PC-9 (cell line): ENCODE measurements around the gene GAS7. TPM values are rescaled to one million over a fixed set of nuclear protein-coding genes. Genes with fewer than 3 reads are reported as not detected.

Source experiments
- BruUV-seq: library from RNA; stranded (reverse); fragments of 400-500 nt; replicated peaks from 2 replicates; lab custom pipeline; 2021; lab: Mats Ljungman, UMichigan
- CTCF ChIA-PET: fragments of 300-600 bp; sonication (Branson Sonifier 250); formaldehyde crosslinking; loops from one replicate; lab custom pipeline; 2022; ENCODE audit warnings: antibody characterized with exemption; lab: Charles Lee
- POLR2A ChIA-PET: fragments of 300-600 bp; sonication (Branson Sonifier 250); formaldehyde crosslinking; loops from one replicate; lab custom pipeline; 2022; ENCODE audit warnings: antibody characterized with exemption; ENCODE audit not compliant: unreplicated experiment; lab: Charles Lee
- DNase-seq, 2 experiments: peaks; one replicate each; pipeline versions ENCODE4 v3.0.0 to v3.0.0-alpha.2; 2015 to 2022; ENCODE audit warnings: mixed read lengths in 1 of 2
- H2AFZ ChIP-seq: fragments of 200-600 bp; sonication (generic); 2 replicates; pipeline ENCODE4 v1.8.1; 2017; ENCODE audit warnings: antibody characterized with exemption
- H3F3A ChIP-seq: fragments of 200-600 bp; sonication (generic); 2 replicates; pipeline ENCODE4 v1.8.1; 2017; ENCODE audit warnings: antibody characterized with exemption, mild to moderate bottlenecking, low read depth; ENCODE audit not compliant: insufficient read depth
- H3K27ac ChIP-seq: fragments of 200-600 bp; sonication (generic); 2 replicates; pipeline ENCODE4 v1.6.1; 2016; ENCODE audit warnings: mixed run types
- H3K27me3 ChIP-seq: fragments of 200-600 bp; sonication (generic); 2 replicates; pipeline ENCODE4 v1.6.1; 2016; ENCODE audit warnings: low read depth, mixed run types; ENCODE audit not compliant: insufficient read depth
- H3K36me3 ChIP-seq: fragments of 200-600 bp; sonication (generic); 2 replicates; pipeline ENCODE4 v1.6.1; 2016; ENCODE audit warnings: low read depth, mixed run types
- H3K4me1 ChIP-seq: fragments of 200-600 bp; sonication (generic); replicated peaks from 2 replicates; pipeline ENCODE4 v1.6.1; 2016; ENCODE audit warnings: mixed run types; ENCODE audit not compliant: insufficient read depth
- H3K4me2 ChIP-seq: fragments of 200-600 bp; sonication (generic); 2 replicates; pipeline ENCODE4 v1.6.1; 2017; ENCODE audit warnings: mixed run types
- H3K4me3 ChIP-seq: fragments of 200-600 bp; sonication (generic); 2 replicates; pipeline ENCODE4 v1.6.1; 2016; ENCODE audit warnings: mixed run types
- H3K79me2 ChIP-seq: fragments of 200-600 bp; sonication (generic); 2 replicates; pipeline ENCODE4 v1.6.1; 2017; ENCODE audit warnings: low read depth, mixed run types
- H3K9me2 ChIP-seq: fragments of 200-600 bp; sonication (generic); 2 replicates; pipeline ENCODE4 v1.8.1; 2017; ENCODE audit warnings: mild to moderate bottlenecking; ENCODE audit not compliant: insufficient read depth
- H3K9me3 ChIP-seq: fragments of 200-600 bp; sonication (generic); 2 replicates; pipeline ENCODE4 v1.8.1; 2016; ENCODE audit warnings: low read depth; ENCODE audit not compliant: insufficient read depth
- H4K20me1 ChIP-seq: fragments of 200-600 bp; sonication (generic); 2 replicates; pipeline ENCODE4 v1.8.1; 2017; ENCODE audit not compliant: insufficient read depth
- EZH2 ChIP-seq: fragments of 200-600 bp; sonication (generic); IDR thresholded peaks from 2 replicates; pipeline ENCODE4 v1.8.0; 2017; ENCODE audit warnings: antibody characterized with exemption, low read depth
- intact Hi-C: fragments of 100-400 bp; cut with micrococcal nuclease; formaldehyde crosslinking; loops from one replicate; pipeline ENCODE4 v1.10.0; 2022; ENCODE audit not compliant: unreplicated experiment
- total RNA-seq: library from RNA; stranded (reverse); gene quantifications from 2 replicates; pipeline ENCODE4 v1.2.3, GENCODE V29; 2021
- TF ChIP-seq, protein P1 (sequence below): fragments of 200-600 bp; sonication (generic); conservative IDR thresholded peaks from 2 replicates; pipeline ENCODE4 v1.6.1; 2017; ENCODE audit warnings: mixed run types, antibody characterized with exemption, mild to moderate bottlenecking, moderate library complexity

Gene GAS7
- total RNA-seq, 1 experiment from 2014 or later: not detected

DNA sequence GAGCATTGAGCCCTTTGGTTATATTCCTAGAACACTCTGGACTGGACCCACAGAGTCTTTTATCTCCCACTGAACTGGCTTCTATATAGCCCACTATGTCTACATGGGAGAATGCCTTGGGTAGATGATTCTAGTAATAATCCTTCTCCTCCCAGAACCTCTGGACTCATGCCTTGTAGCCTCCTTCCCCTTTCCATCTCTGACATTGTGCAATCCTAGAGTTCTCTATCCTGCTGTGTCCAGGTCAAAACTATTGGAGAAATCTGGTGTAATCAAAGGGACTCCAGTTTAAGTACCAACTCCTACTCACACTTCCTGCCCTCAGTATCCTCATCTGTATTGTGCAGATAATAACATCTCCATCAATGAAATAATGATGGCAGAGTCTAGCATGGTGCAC, 302.5 kb downstream of the GAS7 start:
- intact Hi-C loops: no loop called here
- no peaks in the 10 kb centered on the region for H3F3A ChIP-seq
- no peaks in the 10 kb centered on the region for H3K9me3 ChIP-seq
- H3K27me3 ChIP-seq: no peaks in the 10 kb centered on the region
- peaks cover 6% of the 10 kb centered on the region; the same call in 1 of the 2 replicates for H3K4me1 ChIP-seq
- no peaks in the 10 kb centered on the region for H4K20me1 ChIP-seq
- no peaks in the 10 kb centered on the region for H3K9me2 ChIP-seq
- DNase-seq: no peak
- ChIA-PET CTCF (no interaction called here), POLR2A (no interaction called here)
- H3K27ac ChIP-seq: no peak overlapping the region
- H2AFZ ChIP-seq: no peak overlapping the region
- BruUV-seq: no TSS peak
- H3K4me3 ChIP-seq: no peak overlapping the region
- H3K36me3 ChIP-seq: no peaks in the 10 kb centered on the region
- H3K79me2 ChIP-seq: no peaks in the 10 kb centered on the region
- H3K4me2 ChIP-seq: no peak overlapping the region
- TF ChIP-seq EZH2: no peak
- TF ChIP-seq, protein P1, sequence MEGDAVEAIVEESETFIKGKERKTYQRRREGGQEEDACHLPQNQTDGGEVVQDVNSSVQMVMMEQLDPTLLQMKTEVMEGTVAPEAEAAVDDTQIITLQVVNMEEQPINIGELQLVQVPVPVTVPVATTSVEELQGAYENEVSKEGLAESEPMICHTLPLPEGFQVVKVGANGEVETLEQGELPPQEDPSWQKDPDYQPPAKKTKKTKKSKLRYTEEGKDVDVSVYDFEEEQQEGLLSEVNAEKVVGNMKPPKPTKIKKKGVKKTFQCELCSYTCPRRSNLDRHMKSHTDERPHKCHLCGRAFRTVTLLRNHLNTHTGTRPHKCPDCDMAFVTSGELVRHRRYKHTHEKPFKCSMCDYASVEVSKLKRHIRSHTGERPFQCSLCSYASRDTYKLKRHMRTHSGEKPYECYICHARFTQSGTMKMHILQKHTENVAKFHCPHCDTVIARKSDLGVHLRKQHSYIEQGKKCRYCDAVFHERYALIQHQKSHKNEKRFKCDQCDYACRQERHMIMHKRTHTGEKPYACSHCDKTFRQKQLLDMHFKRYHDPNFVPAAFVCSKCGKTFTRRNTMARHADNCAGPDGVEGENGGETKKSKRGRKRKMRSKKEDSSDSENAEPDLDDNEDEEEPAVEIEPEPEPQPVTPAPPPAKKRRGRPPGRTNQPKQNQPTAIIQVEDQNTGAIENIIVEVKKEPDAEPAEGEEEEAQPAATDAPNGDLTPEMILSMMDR: no peak

DNA sequence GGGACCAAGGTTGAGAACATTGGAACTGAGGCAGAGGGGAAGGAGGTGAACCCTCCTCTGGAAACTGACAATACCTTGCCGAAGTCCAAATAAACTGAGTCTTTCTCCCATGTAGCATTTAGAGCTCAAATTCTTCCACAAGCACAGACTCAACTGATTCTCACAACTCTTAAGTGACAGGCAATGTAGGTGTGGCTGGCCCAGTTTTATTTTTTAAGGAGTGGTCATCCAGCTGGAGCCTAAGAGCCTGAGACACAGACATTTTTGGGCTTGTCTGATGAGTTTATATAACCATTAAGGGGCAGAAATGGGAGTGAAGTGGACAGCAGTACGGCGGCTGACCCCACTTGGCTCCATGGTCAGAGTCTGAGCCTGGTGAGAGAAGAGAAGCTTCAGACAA, 304.2 kb downstream of the GAS7 start:
- Histone ChIP-seq H3K27ac (no peak overlapping the region), H3K79me2 (no peaks in the 10 kb centered on the region), H2AFZ (no peak overlapping the region), H3K4me1 (no peaks in the 10 kb centered on the region; the same call in 1 of the 2 replicates), H3K4me2 (no peak overlapping the region), H3K9me2 (no peaks in the 10 kb centered on the region), H3K36me3 (no peaks in the 10 kb centered on the region), H4K20me1 (no peaks in the 10 kb centered on the region), H3K27me3 (no peaks in the 10 kb centered on the region), H3K9me3 (no peaks in the 10 kb centered on the region), H3F3A (no peaks in the 10 kb centered on the region), H3K4me3 (no peak overlapping the region)
- no peak for TF ChIP-seq EZH2
- TF ChIP-seq, protein P1: no peak
- intact Hi-C loops: no loop called here
- POLR2A ChIA-PET: no interaction called here
- DNase-seq: no peak
- CTCF ChIA-PET: interaction anchor here (0.6 kb wide), 1 partner anchor 142 kb away, joined by 3 read pairs; no protein-coding TSS in a partner anchor
- BruUV-seq: no TSS peak

DNA sequence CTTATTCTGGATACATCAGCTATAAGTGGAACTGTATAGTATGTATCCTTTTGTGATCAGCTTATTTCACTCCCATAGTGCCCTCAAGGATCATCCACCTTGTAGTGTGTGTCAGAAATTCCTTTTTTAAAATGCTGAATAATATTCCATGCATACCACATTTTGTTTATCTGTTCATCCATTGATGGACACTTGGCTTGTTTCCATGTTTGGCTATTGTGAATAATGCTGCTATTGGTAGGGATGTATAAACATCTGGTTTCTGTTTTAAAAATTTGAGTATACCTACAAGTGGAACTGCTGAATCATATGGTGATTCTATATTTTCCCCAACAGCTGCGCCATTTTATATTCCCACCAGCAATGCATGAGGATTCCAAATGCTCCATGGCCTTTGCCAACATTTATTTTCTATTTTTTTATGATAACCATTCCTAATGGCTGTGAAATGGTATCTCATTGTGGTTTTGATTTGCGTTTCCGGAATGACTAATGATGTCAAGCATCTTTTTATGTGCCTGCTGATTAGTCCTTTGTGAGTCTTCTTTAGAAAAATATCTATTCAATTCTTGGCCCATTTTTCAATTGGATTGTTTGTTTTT, 304.9 kb downstream of the GAS7 start:
- H3K27ac ChIP-seq: no peak overlapping the region
- H3K27me3 ChIP-seq: no peaks in the 10 kb centered on the region
- no peak for DNase-seq
- no peak overlapping the region for H3K4me3 ChIP-seq
- H3K4me2 ChIP-seq: no peak overlapping the region
- H2AFZ ChIP-seq: no peak overlapping the region
- intact Hi-C loops: no loop called here
- no TSS peak for BruUV-seq
- no peaks in the 10 kb centered on the region for H3K9me3 ChIP-seq
- ChIA-PET POLR2A (no interaction called here), CTCF (no interaction called here)
- no peaks in the 10 kb centered on the region for H3K36me3 ChIP-seq
- no peaks in the 10 kb centered on the region for H4K20me1 ChIP-seq
- H3K9me2 ChIP-seq: no peaks in the 10 kb centered on the region
- no peak for TF ChIP-seq EZH2
- TF ChIP-seq, protein P1: no peak
- H3K79me2 ChIP-seq: no peaks in the 10 kb centered on the region
- no peaks in the 10 kb centered on the region; the same call in 1 of the 2 replicates for H3K4me1 ChIP-seq
- H3F3A ChIP-seq: no peaks in the 10 kb centered on the region
